Fibroblast of upper back skin (primary cell): ENCODE measurements around the gene AQP5.

Experiments used
- DNase-seq: peaks from one replicate; pipeline ENCODE4 v3.0.0-alpha.2; 2013

The AQP5 gene

DNA sequence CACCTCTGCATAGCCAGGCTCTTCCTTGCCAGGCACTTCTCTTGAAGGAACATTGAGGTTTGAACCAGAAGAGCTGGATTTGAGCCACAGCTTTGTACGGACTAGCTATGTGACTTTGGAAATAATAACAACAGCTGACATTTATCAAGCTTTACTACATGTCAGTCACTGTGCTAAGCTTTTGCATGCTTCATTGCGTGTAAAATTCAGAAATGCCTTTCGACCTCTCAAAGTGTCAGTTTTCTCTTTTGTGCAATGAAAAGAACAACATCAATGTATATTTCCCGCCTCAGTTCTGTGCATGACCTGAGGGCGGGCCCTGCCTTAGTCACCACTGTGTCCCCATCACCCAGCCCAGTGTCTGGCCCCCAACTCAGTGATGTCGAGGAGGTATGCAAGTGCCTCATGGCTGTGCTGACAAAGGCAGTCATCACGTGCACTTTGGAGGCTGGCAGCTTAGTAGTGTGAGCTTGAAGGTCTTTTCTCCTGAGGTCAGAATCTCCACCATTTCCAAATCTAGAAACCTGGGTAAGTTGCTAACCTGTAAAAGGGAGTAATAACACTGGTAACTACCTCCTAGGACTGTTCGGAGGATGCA lies 29.0 kb upstream of the AQP5 start:
- no peak for DNase-seq

DNA sequence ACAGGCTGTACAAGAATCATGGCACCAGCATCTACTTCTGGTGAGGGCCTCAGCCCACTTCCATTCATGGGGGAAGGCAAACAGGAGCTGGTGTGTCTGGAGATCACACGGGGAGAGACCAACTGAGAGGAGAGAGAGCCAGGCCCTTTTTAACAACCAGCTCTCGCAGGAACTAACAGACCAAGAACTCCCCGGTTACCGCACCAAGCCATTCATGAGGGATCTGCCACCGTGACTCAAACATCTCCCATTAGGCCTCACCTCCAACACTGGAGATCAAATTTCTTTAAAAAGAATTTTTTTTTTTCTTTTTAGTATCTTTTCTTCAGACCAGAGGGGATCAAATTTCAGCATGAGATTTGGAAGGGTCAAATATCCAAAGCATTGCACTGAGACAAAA lies 27.9 kb upstream of the AQP5 start:
- DNase-seq, result peak; percentile 49

DNA sequence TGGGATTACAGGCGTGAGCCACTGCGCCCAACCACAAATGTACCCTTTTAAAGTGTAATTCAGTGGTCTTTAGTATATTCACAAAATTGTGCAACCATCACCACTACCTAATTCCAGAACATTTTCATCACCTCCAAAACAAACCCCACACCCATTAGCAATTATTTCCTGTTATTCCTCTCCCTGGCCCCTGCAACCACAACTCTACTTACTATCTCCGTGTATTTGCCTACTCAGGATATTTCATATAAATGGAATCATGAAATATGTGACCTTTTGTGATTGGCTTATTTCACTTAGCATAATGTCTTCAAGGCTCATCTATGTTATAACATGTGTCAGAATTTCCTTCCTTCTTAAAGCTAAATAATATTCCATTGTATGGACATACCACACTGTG lies 27.2 kb upstream of the AQP5 start:
- DNase-seq, result no peak

DNA sequence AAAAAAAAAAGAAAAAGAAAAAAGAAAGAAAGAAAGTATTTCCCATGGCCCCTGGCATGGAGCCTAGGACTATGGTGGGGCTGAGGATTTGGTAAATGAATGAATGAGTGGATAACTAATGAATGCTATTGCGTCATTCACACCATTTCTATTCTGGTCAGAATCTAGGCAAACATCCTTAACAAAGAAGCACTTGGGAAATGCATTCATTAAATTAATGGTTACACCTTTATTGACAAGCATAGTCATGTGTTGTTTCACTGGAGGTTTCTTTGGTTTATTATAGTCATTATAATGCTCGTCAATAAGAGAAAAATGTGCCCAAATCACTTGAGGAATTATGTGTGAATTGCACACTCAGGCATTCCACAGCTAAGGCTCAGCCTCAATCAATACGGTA lies 24.7 kb upstream of the AQP5 start:
- no peak for DNase-seq

GRCh38 chr12:49937639-49938300 lies 23.9 kb upstream of the AQP5 start:
- DNase-seq, result no peak

DNA sequence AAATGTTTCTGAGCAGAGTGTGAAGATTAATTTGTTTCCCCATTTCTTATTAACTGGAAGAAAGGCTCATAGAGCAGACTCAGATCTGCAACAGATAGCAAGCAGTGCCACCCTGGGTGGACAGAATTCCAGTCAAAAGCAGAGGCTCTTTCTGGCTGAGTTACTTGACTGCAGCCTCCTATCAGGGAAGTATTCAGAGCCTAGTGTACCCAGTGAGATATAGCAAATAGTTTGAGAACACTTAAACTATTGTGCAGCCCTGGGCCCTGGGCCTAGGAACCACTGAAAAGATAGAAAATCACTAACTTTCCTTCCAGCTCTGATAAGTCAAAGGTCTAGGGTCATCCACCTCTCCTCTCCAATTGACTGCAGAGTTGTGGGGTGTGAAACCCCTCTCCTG lies 22.4 kb upstream of the AQP5 start:
- no peak for DNase-seq

DNA sequence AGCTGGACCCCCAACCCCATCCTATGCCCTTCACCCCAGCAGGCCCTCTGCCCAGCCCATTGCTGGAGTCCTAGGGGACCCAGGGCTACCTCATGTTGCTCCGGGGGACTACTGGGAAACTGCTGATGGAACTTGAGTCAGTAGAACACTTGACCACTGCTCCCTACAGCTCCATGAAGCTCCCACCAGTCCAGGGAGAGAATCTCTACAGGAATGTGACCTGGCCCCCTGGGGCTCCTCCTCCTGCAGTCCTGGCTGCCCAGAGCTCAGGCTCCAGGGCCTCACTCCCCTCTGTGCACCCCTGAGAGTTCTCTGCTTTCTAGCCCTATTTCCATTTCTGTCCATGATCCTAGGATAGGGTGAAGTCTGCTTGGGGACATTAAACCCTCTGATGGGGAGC lies 22.0 kb upstream of the AQP5 start:
- DNase-seq, result no peak

GRCh38 chr12:49941556-49942511 lies 19.8 kb upstream of the AQP5 start:
- DNase-seq, result no peak

GRCh38 chr12:49942512-49942893 lies 19.2 kb upstream of the AQP5 start:
- DNase-seq, result no peak

GRCh38 chr12:49942921-49943624 lies 18.6 kb upstream of the AQP5 start:
- no peak for DNase-seq

DNA sequence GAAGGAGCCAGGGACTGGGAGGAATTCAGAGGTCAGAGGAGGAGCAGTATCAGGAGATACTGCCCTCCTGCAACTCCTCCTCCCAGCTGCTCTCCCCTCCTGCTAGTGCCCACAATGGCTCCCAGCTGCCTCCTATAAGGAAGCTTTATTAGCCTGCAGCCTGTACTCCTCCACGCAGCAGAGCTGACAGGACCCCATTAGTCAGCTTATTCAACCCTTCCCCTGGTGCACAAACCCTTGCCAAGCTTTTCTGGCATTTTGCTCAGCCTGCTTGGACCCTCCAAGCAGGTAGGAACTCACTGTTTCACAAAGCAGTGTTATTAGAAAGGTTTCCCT lies 18.1 kb upstream of the AQP5 start:
- no peak for DNase-seq

GRCh38 chr12:49944046-49944445 lies 17.6 kb upstream of the AQP5 start:
- DNase-seq, result no peak

DNA sequence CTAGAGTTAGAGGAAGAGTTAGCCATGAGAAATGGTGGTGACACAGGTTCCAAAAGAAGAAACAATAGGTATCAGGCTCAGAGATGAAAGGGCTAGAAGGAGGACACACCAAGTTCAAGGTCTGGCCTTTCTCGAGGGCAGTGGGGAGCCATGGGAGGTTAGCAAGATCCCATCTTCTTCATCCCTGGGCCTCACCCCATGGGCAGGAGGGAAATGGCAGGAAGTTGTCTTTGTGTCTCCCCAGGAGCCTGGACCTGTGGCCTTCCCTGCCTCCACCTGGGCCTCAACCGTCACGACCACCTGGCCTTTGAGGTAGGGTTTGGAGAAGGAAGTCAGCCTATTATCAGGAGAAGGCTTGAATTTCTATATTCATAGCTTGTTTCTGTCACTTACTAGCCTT lies 17.0 kb upstream of the AQP5 start:
- no peak for DNase-seq

GRCh38 chr12:49945394-49946080 lies 16.1 kb upstream of the AQP5 start:
- DNase-seq, result peak; percentile 72

DNA sequence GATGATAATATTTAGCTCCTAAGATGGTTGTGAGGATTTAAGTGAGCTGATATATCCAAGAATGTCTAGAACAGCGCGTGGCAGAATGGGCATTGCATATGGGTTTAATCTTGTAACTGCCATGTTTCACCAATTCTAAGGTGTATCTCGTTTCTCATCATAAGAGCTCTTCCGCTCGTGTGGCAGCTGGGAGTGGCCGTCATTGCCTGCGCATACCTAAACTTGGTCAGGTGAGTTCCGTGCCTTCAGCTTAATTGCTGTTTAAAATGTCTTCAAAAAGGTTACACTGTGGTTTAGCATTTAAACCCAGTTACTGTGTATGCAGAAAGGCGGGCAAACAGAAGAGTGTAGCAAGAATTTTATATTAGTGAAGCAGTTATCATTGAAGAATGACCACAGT lies 15.6 kb upstream of the AQP5 start:
- no peak for DNase-seq

- no peak for DNase-seq
These were observed 15.2 kb upstream of the AQP5 start for GRCh38 chr12:49946497-49946896.

GRCh38 chr12:49947593-49948226 lies 14.0 kb upstream of the AQP5 start:
- no peak for DNase-seq

DNA sequence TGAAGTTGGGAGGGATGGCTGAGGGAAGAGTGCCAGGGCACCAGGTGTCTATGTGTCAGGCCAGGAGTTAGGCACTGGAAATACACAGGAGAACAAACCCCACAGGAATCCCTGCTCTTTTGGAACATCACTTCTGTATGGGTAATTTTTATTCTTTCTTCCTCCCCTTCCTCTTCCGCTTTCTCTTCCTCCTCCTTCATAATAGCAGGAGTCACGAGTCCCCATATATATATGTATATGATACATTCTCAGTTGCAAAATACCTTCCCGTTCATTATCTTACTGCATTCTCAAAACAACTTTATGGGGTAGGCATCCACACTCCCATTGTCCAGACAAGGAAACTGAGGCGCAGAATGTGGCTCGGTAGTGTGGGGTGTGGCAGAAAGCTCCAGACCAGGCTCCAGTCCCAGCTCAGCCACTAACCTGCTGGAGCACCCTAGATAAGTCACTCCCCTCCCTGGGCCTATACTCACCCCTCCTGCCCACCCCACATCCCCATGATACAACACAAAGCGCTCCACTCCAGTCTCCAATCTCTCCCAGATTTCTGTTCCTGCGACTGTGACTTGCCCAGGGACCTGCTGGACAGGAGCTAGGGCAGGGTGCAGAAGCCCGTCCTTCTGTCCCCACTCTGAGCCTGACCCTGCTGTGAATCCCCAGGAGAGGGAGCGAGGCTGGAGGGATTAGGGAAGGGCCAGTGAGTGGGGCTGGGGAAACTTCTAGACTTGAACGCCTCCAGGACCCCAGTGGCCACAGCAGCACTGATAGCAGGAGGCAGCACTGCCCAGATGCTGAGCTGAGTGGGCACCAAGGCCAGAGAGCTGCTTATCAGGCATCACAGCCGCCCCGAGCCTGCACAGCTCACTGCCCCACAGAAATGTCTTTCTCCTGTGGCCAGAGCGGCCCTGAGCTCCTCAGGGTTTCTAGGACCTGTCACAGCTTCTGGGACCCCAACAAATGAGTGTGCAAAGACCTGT lies 12.5 kb upstream of the AQP5 start:
- DNase-seq, result no peak

DNA sequence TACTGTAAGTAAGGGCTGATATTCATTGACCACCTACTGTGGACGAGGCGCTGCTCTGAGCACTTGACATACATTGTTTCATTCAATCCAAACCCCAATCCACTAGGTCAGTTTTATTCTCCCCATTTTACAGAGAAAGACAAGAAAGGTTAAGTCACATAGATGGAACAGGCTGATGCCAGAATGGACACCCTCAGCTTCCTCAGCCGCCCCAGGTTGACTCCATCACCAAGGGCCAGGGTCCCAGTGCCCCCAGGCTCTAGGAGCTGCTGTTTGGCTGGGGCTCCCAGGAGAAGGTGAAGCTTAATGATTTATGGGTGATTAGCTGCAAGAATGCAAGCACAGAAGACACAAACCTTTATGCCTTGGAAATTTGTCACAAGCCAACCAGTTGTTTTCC lies 11.8 kb upstream of the AQP5 start:
- DNase-seq, result no peak

DNA sequence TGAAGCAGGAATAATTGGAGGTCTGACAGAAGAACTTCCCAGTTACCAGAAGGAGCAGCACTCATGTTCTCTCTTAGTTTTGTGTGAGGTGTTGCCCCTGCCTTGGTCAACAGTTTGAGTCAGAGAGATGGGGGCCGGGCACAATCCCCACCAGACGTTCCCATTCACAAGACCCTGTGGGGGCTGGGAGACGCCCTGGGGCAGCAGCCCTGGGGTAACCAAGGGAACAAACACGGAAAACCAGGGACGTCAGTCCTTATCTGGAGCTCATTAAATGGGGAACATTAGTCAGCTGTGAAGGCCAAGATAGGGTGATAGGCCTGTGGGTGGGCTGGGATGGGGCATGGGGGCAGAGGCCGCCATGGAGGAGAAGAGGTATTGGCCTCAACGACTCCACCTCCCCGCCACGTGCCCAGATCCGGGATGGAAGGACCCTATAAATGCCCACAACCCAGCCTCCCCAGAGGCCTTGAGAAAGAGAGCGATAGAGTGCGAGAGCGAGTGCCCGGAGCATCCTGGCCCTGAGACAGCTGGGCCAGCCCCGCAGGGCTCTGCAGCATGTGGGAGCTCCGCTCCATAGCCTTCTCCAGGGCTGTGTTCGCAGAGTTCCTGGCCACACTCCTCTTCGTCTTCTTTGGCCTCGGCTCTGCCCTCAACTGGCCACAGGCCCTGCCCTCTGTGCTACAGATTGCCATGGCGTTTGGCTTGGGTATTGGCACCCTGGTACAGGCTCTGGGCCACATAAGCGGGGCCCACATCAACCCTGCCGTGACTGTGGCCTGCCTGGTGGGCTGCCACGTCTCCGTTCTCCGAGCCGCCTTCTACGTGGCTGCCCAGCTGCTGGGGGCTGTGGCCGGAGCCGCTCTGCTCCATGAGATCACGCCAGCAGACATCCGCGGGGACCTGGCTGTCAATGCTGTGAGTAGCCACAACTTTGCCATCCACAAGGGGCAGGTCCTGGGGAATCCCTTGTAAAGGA lies 11.1 kb upstream of the AQP5 start, which contains the start of gene AQP2:
TSS of gene AQP2 (plus strand) at position 465 of the 979 bp plus-strand sequence. CDS start at position 559, 94 bp downstream.
- DNase-seq, result no peak
